GM12878 (cell line): ENCODE results near the gene RAD51B. TPM values are rescaled to one million over a fixed set of nuclear protein-coding genes. Genes with fewer than 3 reads are reported as not detected.

ENCODE experiments used
- ATAC-seq: fragments of 200-7000 bp; cut with Tn5 transposase; 3 replicates; pipeline ENCODE4 v1.9.1; 2020; ENCODE audit warnings: mild to moderate bottlenecking, moderate library complexity
- BruUV-seq: library from RNA; stranded (reverse); fragments of 400-500 nt; replicated peaks from 2 replicates; lab custom pipeline; 2021; lab: Mats Ljungman, UMichigan
- CTCF ChIA-PET: fragments of 300-600 bp; sonication (Branson Sonifier 250); formaldehyde crosslinking; extraction: SDS; loops from one replicate; lab custom pipeline; 2021; ENCODE audit warnings: inconsistent platforms; lab: Yijun Ruan, JAX
- POLR2A ChIA-PET: fragments of 350-600 bp; formaldehyde crosslinking; extraction: SDS; loops from one replicate; lab custom pipeline; 2021; ENCODE audit warnings: inconsistent platforms; lab: Charles Lee
- RAD21 ChIA-PET: fragments of 300-600 bp; sonication (Branson Sonifier 250); formaldehyde crosslinking; loops from one replicate; lab custom pipeline; 2023; ENCODE audit warnings: antibody characterized with exemption; ENCODE audit not compliant: unreplicated experiment; lab: Charles Lee
- SMC1A ChIA-PET: fragments of 300-600 bp; sonication (Branson Sonifier 250); formaldehyde crosslinking; loops from one replicate; lab custom pipeline; 2023; ENCODE audit not compliant: unreplicated experiment, uncharacterized antibody; lab: Charles Lee
- DNase-seq: peaks from one replicate; pipeline ENCODE4 v3.0.0-alpha.2; 2011; ENCODE audit warnings: low read depth, low spot score
- FAIRE-seq: peaks from 3 replicates; lab custom pipeline; 2011; peaks lifted over from hg19 to GRCh38; lab: Jason Lieb, UNC
- H2AFZ ChIP-seq: 2 replicates; pipeline ENCODE4 v1.6.0; 2011; ENCODE audit warnings: low read depth, low read length, control low read depth; ENCODE audit not compliant: control insufficient read depth
- H3K27ac ChIP-seq: 2 replicates; pipeline ENCODE4 v1.5.1; 2011; ENCODE audit warnings: control low read depth; ENCODE audit not compliant: control insufficient read depth, insufficient read depth
- H3K27me3 ChIP-seq, 2 experiments: replicated peaks in 1 of 2; 2 replicates each; pipeline versions ENCODE4 v1.6.0 to v1.6.1; 2011; ENCODE audit warnings: low read length in 1 of 2; ENCODE audit not compliant: control insufficient read depth in 2 of 2, insufficient read depth in 2 of 2
- H3K36me3 ChIP-seq, 2 experiments: 2 replicates each; pipeline ENCODE4 v1.5.1; 2011; ENCODE audit warnings: low read length in 1 of 2; ENCODE audit not compliant: control insufficient read depth in 2 of 2, insufficient read depth in 2 of 2
- H3K4me1 ChIP-seq: 2 replicates; pipeline ENCODE4 v1.6.1; 2011; ENCODE audit warnings: mild to moderate bottlenecking, low read length, moderate library complexity, mixed read lengths; ENCODE audit not compliant: control insufficient read depth, insufficient read depth
- H3K4me2 ChIP-seq: 2 replicates; pipeline ENCODE4 v1.6.0; 2011; ENCODE audit warnings: control low read depth; ENCODE audit not compliant: control insufficient read depth, insufficient read depth
- H3K4me3 ChIP-seq: fragments of 200-600 bp; sonication (generic); 2 replicates; pipeline ENCODE4 v1.5.1; 2016
- H3K79me2 ChIP-seq: 2 replicates; pipeline ENCODE4 v1.6.0; 2011; ENCODE audit warnings: low read length; ENCODE audit not compliant: control insufficient read depth, insufficient read depth
- H3K9ac ChIP-seq: 2 replicates; pipeline ENCODE4 v1.8.0; 2011; ENCODE audit warnings: low read length, control low read depth, mixed read lengths; ENCODE audit not compliant: control insufficient read depth, insufficient read depth
- H3K9me3 ChIP-seq: replicated peaks from 3 replicates; pipeline ENCODE4 v1.5.1; 2011; ENCODE audit warnings: mild to moderate bottlenecking, low read length; ENCODE audit not compliant: control insufficient read depth, insufficient read depth
- H4K20me1 ChIP-seq: 2 replicates; pipeline ENCODE4 v1.6.0; 2011; ENCODE audit not compliant: control insufficient read depth, insufficient read depth
- CBFB ChIP-seq: IDR thresholded peaks from 2 replicates; pipeline ENCODE4 v1.6.1; 2016; ENCODE audit warnings: antibody characterized with exemption, low read depth
- CHD1 ChIP-seq: IDR thresholded peaks from 2 replicates; pipeline ENCODE4 v1.6.1; 2012; ENCODE audit warnings: low read depth, low read length, improper control_type of control experiment
- CREB1 ChIP-seq: IDR thresholded peaks from 2 replicates; pipeline ENCODE4 v1.6.1; 2012; ENCODE audit warnings: low read depth, mild to moderate bottlenecking, inconsistent platforms
- FOXM1 ChIP-seq: IDR thresholded peaks from 2 replicates; pipeline ENCODE4 v1.6.1; 2012; ENCODE audit warnings: low read depth, mild to moderate bottlenecking, inconsistent platforms, low read length, moderate library complexity
- HDAC2 ChIP-seq: fragments of 200-600 bp; sonication (generic); IDR thresholded peaks from 2 replicates; pipeline ENCODE4 v1.6.1; 2017
- LARP7 ChIP-seq: fragments of 450-650 bp; IDR thresholded peaks from 2 replicates; pipeline ENCODE4 v1.6.1; 2017; ENCODE audit warnings: mild to moderate bottlenecking
- MXI1 ChIP-seq: fragments of 150-350 bp; IDR thresholded peaks from 2 replicates; pipeline ENCODE4 v1.6.1; 2011; ENCODE audit warnings: low read depth, mild to moderate bottlenecking, inconsistent platforms, low read length, improper control_type of control experiment
- NBN ChIP-seq: fragments of 450-650 bp; IDR thresholded peaks from 2 replicates; pipeline ENCODE4 v1.6.1; 2016
- NFIC ChIP-seq: IDR thresholded peaks from 2 replicates; pipeline ENCODE4 v1.6.1; 2012; ENCODE audit warnings: low read depth, mild to moderate bottlenecking, inconsistent platforms, low read length, moderate library complexity
- RCOR1 ChIP-seq: conservative IDR thresholded peaks from 2 replicates; pipeline ENCODE4 v1.6.1; 2012; ENCODE audit warnings: low read depth, low read length, improper control_type of control experiment
- RUNX3 ChIP-seq: IDR thresholded peaks from 2 replicates; pipeline ENCODE4 v1.6.1; 2012; ENCODE audit warnings: low read length, inconsistent platforms
- SMAD5 ChIP-seq: IDR thresholded peaks from 2 replicates; pipeline ENCODE4 v1.6.1; 2016; ENCODE audit warnings: antibody characterized with exemption, low read depth
- YY1 ChIP-seq: IDR thresholded peaks from 2 replicates; pipeline ENCODE4 v1.6.1; 2011; ENCODE audit warnings: low read depth, mild to moderate bottlenecking, low read length
- ZNF274 ChIP-seq: IDR thresholded peaks from one replicate; pipeline ENCODE4 v1.8.0; 2011; ENCODE audit not compliant: insufficient read length, insufficient read depth
- ZNF622 ChIP-seq: fragments of 450-650 bp; IDR thresholded peaks from 2 replicates; pipeline ENCODE4 v1.6.1; 2017; ENCODE audit warnings: mild to moderate bottlenecking, inconsistent platforms
- WGBS: methylation state at CpG from one replicate; pipeline ENCODE4 v1.1.6; 2016; ENCODE audit warnings: low lambda C conversion rate; ENCODE audit not compliant: insufficient replicate concordance, insufficient coverage; ENCODE audit errors: missing lambda C conversion rate; 5-methylcytosine and 5-hydroxymethylcytosine counted together
- in situ Hi-C: fragments of 300-500 bp; cut with MboI; formaldehyde crosslinking; loops from 9 replicates; pipeline ENCODE4 v1.14.3; 2018; ENCODE audit warnings: mixed read lengths
- intact Hi-C: fragments of 100-400 bp; cut with micrococcal nuclease; formaldehyde crosslinking; loops from one replicate; pipeline ENCODE4 v1.14.2; 2022; ENCODE audit not compliant: unreplicated experiment
- polyA plus RNA-seq, 11 experiments: library from polyadenylated mRNA; depleted of rRNA in 4 of 11; unstranded in 6 of 11; stranded (reverse) in 5 of 11; fragments of >200 nt; fragmentation: Nextera tagmentation in 4 of 11; fragmentation: Illumina TruSeq in 1 of 11; extraction: Ambion mirVana in 4 of 11; extraction: Trizol in 1 of 11; gene quantifications; 1 replicate in 1 of 11; 2 replicates in 10 of 11; pipeline versions ENCODE4 v1.2.1 to v1.2.3, GENCODE V29; 2011 to 2016; ENCODE audit warnings: inconsistent platforms in 2 of 11, missing spikeins in 2 of 11, low read depth in 1 of 11
- total RNA-seq, 4 experiments: library from RNA; depleted of rRNA in 3 of 4; stranded (reverse); fragments of >200 nt in 3 of 4; fragmentation: Illumina TruSeq in 1 of 4; extraction: Trizol in 1 of 4; gene quantifications; 2 replicates each; pipeline versions ENCODE4 v1.2.1 to v1.2.3, GENCODE V29; 2013 to 2021
- TF ChIP-seq, protein P1 (sequence below): IDR thresholded peaks from 2 replicates; pipeline ENCODE4 v1.6.1; 2011; ENCODE audit warnings: borderline replicate concordance, low read depth, mild to moderate bottlenecking, moderate library complexity, mixed read lengths, low read length; ENCODE audit not compliant: insufficient read depth; ENCODE audit errors: extremely low read length
- TF ChIP-seq, protein P2 (sequence below): fragments of 150-350 bp; IDR thresholded peaks from 2 replicates; pipeline ENCODE4 v1.6.1; 2014; ENCODE audit warnings: mild to moderate bottlenecking, low read depth, low read length

Gene RAD51B
- total and polyA plus RNA-seq, 10 of the 15 experiments (the other 5 are each of a cell fraction or from before 2014, with no cell fraction given) = 9.8 to 26.8 (median 21.3) TPM

DNA sequence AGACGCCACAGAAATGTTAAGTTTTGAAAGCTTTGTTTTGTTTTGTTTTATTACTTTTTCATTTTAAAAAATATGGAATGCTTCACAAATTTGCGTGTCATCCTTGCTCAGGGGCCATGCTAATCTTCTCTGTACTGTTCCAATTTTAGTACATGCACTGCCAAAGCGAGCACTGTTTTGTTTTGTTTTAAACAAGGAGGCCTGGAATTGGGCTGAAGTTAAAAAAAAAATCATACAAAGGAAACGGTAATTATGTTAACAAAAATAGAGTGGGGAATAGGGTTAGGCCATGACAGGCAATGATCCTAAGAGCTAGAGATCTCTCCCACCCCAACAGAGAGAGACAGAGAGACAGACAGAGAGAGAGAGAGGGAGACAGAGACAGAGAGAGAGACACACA lies 916.3 kb downstream of the RAD51B start:
- ChIA-PET POLR2A (interaction anchor here (1.1 kb wide), 1 partner anchor 47 kb away, joined by 3 read pairs; no protein-coding TSS in a partner anchor), RAD21 (no interaction called here), SMC1A (interaction anchor here (1.3 kb wide), 1 partner anchor 71 kb away, joined by 3 read pairs; no protein-coding TSS in a partner anchor), CTCF (interaction anchor here (0.6 to 0.9 kb wide), 2 partner anchors 50 to 372 kb away, joined by 3 read pairs; no protein-coding TSS in a partner anchor)
- peaks cover 17% of the 10 kb centered on the region for H3K4me1 ChIP-seq
- in situ Hi-C loops (no loop called here), intact Hi-C loops (no loop called here)
- ATAC-seq (no peak), FAIRE-seq (no peak), DNase-seq (no peak)
- no peaks in the 10 kb centered on the region for H3K36me3 ChIP-seq
- no peak overlapping the region for H3K9ac ChIP-seq
- no peak for TF ChIP-seq SMAD5
- TF ChIP-seq ZNF622 = no peak
- TF ChIP-seq CHD1 = no peak
- no peak for TF ChIP-seq CREB1
- TF ChIP-seq, protein P1, sequence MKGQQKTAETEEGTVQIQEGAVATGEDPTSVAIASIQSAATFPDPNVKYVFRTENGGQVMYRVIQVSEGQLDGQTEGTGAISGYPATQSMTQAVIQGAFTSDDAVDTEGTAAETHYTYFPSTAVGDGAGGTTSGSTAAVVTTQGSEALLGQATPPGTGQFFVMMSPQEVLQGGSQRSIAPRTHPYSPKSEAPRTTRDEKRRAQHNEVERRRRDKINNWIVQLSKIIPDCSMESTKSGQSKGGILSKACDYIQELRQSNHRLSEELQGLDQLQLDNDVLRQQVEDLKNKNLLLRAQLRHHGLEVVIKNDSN = no peak
- no peak for TF ChIP-seq ZNF274
- no peak for TF ChIP-seq CBFB
- no peak for TF ChIP-seq NBN
- no peak for TF ChIP-seq MXI1
- TF ChIP-seq, protein P2, sequence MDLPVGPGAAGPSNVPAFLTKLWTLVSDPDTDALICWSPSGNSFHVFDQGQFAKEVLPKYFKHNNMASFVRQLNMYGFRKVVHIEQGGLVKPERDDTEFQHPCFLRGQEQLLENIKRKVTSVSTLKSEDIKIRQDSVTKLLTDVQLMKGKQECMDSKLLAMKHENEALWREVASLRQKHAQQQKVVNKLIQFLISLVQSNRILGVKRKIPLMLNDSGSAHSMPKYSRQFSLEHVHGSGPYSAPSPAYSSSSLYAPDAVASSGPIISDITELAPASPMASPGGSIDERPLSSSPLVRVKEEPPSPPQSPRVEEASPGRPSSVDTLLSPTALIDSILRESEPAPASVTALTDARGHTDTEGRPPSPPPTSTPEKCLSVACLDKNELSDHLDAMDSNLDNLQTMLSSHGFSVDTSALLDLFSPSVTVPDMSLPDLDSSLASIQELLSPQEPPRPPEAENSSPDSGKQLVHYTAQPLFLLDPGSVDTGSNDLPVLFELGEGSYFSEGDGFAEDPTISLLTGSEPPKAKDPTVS = no peak
- TF ChIP-seq YY1 = no peak
- TF ChIP-seq FOXM1 = no peak
- TF ChIP-seq HDAC2 = no peak
- TF ChIP-seq RUNX3 = no peak
- TF ChIP-seq RCOR1 = no peak
- TF ChIP-seq LARP7 = no peak
- TF ChIP-seq NFIC = no peak
- H3K79me2 ChIP-seq = no peaks in the 10 kb centered on the region
- peaks cover under 1% of the 10 kb centered on the region; the same call in 2 of the 3 replicates for H3K9me3 ChIP-seq
- WGBS = 63% methylated on average over 4 of the region's 4 CpGs
- H4K20me1 ChIP-seq = no peaks in the 10 kb centered on the region
- no peaks in the 10 kb centered on the region for H3K27me3 ChIP-seq
- H2AFZ ChIP-seq = no peak overlapping the region
- BruUV-seq = no TSS peak
- H3K4me2 ChIP-seq = no peak overlapping the region
- H3K4me3 ChIP-seq = no peak overlapping the region
- no peak overlapping the region for H3K27ac ChIP-seq
